Right lobe of liver (tissue), 6 donors: ENCODE results near the gene PTMA. TPM values are rescaled to one million over a fixed set of nuclear protein-coding genes. Genes with fewer than 3 reads are reported as not detected.

ENCODE experiments used
- ATAC-seq, 4 donors: fragments of 200-7000 bp; cut with Tn5 transposase; one replicate each; pipeline ENCODE4 v1.9.1; 2020; ENCODE audit warnings: mild to moderate bottlenecking in 4 of 4, moderate library complexity in 4 of 4
- DNase-seq, 3 donors: peaks; one replicate each; pipeline ENCODE4 v3.0.0-alpha.2; 2020
- H3K27ac ChIP-seq, 3 donors: fragments of 200-600 bp; one replicate each; pipeline ENCODE4 v1.8.0; 2022
- H3K27me3 ChIP-seq, 2 donors: fragments of 200-600 bp; one replicate each; pipeline ENCODE4 v1.8.0; 2022
- H3K36me3 ChIP-seq, 4 donors: fragments of 200-600 bp; sonication (generic) in 1 of 4; one replicate each; pipeline versions ENCODE4 v1.5.1 to v1.8.0; 2017 to 2022; ENCODE audit warnings: control low read depth in 1 of 4
- H3K4me1 ChIP-seq, 4 donors: fragments of 200-600 bp; sonication (generic) in 1 of 4; one replicate each; pipeline versions ENCODE4 v1.5.1 to v1.8.0; 2017 to 2022; ENCODE audit warnings: control low read depth in 1 of 4
- H3K4me3 ChIP-seq, 3 donors: fragments of 200-600 bp; one replicate each; pipeline ENCODE4 v1.8.0; 2022
- H3K9me3 ChIP-seq, 4 donors: fragments of 200-600 bp; sonication (generic) in 1 of 4; one replicate each; pipeline versions ENCODE4 v1.5.1 to v1.8.0; 2017 to 2022; ENCODE audit warnings: control low read depth in 1 of 4
- POLR2A ChIP-seq: fragments of 450-650 bp; IDR thresholded peaks from one replicate; pipeline ENCODE4 v1.6.1; 2017; ENCODE audit warnings: antibody characterized with exemption, mild to moderate bottlenecking
- WGBS: methylation state at CpG from one replicate; pipeline ENCODE4 v1.1.6; 2018; ENCODE audit warnings: low coverage, low lambda C conversion rate; ENCODE audit not compliant: insufficient coverage; ENCODE audit errors: missing lambda C conversion rate; 5-methylcytosine and 5-hydroxymethylcytosine counted together
- intact Hi-C, 2 donors: fragments of 100-400 bp; cut with DNase I; formaldehyde crosslinking; loops; one replicate each; pipeline versions ENCODE4 v1.11.2 to v1.14.1; 2022
- total RNA-seq, 6 experiments: library from RNA; depleted of rRNA in 2 of 6; stranded (reverse); fragments of >200 nt in 2 of 6; fragmentation: NEBNext Ultra II Directional in 3 of 6; extraction: Animal tissue kit (Norgen Biotek cat#: 25700) in 3 of 6; gene quantifications; one replicate each; pipeline versions ENCODE4 v1.1.0 to v1.2.4, GENCODE V29; 2016 to 2023
- TF ChIP-seq, protein P1 (sequence below), 4 donors: fragments of 200-600 bp in 3 of 4; fragments of 450-650 bp in 1 of 4; IDR thresholded peaks; one replicate each; pipeline versions ENCODE4 v1.5.1 to v1.8.0; 2016 to 2022; ENCODE audit warnings: antibody characterized with exemption in 4 of 4, mild to moderate bottlenecking in 2 of 4
- donor health status: DM: no; HTN: yes; CAD: no.
- donor health status: DM: no; HTN: no; CAD: no.
- donor health status: DM: no; HTN: no; CAD: no.
- donor health status: DM: no; HTN: yes; CAD: no.
- donor health status: DM: no; HTN: yes; CAD: no.

PTMA gene
- total RNA-seq, 6 experiments from 2014 or later: 180 to 373 (median 252) TPM

DNA sequence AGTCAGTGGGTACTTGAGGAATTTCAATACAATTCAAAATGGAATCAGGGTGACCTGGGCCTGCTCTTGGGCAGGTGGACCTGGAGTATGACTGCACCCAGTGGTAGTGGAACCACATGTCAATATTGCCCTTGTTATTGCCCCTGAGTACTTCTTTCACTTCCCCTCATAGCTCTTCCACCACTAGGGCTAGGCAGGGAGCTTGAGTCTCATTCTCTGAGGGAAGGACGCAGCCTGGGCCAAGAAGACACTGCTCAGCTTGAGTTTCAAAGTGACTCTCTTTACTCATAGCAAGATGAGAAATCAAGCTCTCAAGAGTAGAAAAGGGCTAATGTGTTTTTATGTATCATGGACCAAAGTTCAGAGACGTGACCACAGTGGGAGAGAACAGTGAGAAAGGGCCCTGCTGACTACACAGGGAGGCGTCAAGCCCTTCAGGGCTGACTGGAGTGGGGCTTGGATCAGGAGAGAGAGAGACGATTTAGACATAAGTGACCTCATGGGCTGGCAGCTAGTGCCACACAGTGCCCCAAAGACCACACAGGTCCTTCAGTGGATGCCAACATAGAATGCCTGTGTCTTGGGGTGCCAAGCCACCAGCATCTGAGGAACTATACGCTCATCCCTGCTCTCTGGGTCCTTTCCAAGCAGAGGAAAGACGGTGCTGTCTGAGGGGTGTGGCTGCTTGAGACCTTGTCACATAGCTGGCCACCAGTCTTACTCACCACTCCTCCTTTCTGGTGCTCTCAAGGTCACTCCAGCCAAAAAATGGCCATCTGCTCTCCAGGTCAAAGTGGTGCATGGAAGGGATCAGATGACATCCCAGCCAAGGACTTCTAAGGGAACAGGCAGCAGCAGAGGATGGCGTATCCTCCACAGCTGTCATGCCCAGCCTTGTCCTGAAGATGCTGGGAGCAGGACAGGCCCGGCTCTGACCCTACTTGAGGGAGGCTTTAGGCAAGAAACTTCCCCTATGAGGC lies 13.0 kb downstream of the PTMA start:
- H3K9me3 ChIP-seq: no peaks in the 10 kb centered on the region
- DNase-seq: peak in 1 of 3 donors; percentile 40
- H3K27me3 ChIP-seq: no peaks in the 10 kb centered on the region
- intact Hi-C loops: no loop called here
- no peaks in the 10 kb centered on the region for H3K4me1 ChIP-seq
- H3K27ac ChIP-seq: no peak overlapping the region
- no peaks in the 10 kb centered on the region for H3K36me3 ChIP-seq
- TF ChIP-seq POLR2A: no peak
- TF ChIP-seq, protein P1, sequence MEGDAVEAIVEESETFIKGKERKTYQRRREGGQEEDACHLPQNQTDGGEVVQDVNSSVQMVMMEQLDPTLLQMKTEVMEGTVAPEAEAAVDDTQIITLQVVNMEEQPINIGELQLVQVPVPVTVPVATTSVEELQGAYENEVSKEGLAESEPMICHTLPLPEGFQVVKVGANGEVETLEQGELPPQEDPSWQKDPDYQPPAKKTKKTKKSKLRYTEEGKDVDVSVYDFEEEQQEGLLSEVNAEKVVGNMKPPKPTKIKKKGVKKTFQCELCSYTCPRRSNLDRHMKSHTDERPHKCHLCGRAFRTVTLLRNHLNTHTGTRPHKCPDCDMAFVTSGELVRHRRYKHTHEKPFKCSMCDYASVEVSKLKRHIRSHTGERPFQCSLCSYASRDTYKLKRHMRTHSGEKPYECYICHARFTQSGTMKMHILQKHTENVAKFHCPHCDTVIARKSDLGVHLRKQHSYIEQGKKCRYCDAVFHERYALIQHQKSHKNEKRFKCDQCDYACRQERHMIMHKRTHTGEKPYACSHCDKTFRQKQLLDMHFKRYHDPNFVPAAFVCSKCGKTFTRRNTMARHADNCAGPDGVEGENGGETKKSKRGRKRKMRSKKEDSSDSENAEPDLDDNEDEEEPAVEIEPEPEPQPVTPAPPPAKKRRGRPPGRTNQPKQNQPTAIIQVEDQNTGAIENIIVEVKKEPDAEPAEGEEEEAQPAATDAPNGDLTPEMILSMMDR (IDR thresholded peaks at IDR 0.05): no peak
- ATAC-seq: peak in 2 of 4 donors; percentile 33 to 65
- no peak overlapping the region for H3K4me3 ChIP-seq
- 75% methylated on average over 2 of the region's 8 CpGs for WGBS

DNA sequence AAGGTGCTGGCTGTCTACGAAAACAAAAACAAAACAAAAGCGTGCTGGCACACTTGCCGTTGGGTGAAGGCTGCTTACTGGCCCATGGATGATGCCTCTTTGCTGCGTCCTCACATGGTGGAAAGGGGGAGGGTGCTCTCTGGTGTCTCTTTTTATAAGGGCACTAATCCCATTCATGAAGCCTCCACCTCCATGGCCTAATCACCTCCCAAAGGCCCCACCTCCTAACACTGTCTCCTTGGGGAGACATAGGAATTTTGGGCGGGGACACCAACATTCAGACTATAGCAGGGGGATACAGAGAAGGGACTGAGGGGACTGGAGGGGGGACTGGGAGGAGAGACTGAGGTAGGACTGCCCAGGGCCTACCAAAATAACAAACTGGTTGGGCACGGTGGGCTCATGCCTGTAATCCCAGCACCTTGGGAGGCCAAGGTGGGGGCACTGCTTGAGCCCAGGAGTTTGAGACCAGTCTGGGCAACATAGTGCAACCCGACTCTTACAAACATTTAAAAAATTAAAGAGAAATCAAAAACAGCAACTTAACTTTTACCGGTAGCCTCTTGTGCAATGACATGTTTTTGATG lies 14.5 kb downstream of the PTMA start:
- H3K9me3 ChIP-seq: no peaks in the 10 kb centered on the region
- no peaks in the 10 kb centered on the region for H3K4me1 ChIP-seq
- no peak for ATAC-seq
- no peak overlapping the region for H3K4me3 ChIP-seq
- H3K27me3 ChIP-seq: no peaks in the 10 kb centered on the region
- TF ChIP-seq, protein P1 (IDR thresholded peaks at IDR 0.05): no peak
- TF ChIP-seq POLR2A: no peak
- H3K36me3 ChIP-seq: no peaks in the 10 kb centered on the region
- H3K27ac ChIP-seq: no peak overlapping the region
- 73% methylated on average over 3 of the region's 8 CpGs for WGBS
- intact Hi-C loops: no loop called here
- DNase-seq: no peak

DNA sequence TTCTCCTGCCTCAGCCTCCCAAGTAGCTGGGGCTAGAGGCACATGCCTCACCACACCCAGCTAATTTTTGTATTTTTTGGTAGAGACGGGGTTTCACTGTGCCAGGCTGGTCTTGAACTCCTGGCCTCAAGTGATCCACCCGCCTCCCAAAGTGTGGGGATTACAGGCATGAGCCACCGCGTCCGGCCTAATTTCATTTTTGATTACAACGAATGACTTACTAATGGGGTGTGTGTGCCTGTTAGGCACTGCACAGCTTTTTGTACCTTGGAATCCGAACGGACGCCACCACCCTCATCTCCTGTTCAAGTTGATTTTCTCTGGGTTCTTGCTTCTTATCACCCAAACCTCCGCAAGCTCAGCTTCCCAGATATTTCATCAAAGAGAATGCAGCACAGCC lies 17.2 kb downstream of the PTMA start:
- H3K9me3 ChIP-seq: no peaks in the 10 kb centered on the region
- 86% methylated on average over 10 of the region's 10 CpGs for WGBS
- H3K4me1 ChIP-seq: no peaks in the 10 kb centered on the region
- no peak for TF ChIP-seq POLR2A
- TF ChIP-seq, protein P1 (IDR thresholded peaks at IDR 0.05): no peak
- no peaks in the 10 kb centered on the region for H3K36me3 ChIP-seq
- intact Hi-C loops: no loop called here
- no peak overlapping the region for H3K27ac ChIP-seq
- H3K4me3 ChIP-seq: no peak overlapping the region
- no peaks in the 10 kb centered on the region for H3K27me3 ChIP-seq
- DNase-seq (no peak), ATAC-seq (no peak)

DNA sequence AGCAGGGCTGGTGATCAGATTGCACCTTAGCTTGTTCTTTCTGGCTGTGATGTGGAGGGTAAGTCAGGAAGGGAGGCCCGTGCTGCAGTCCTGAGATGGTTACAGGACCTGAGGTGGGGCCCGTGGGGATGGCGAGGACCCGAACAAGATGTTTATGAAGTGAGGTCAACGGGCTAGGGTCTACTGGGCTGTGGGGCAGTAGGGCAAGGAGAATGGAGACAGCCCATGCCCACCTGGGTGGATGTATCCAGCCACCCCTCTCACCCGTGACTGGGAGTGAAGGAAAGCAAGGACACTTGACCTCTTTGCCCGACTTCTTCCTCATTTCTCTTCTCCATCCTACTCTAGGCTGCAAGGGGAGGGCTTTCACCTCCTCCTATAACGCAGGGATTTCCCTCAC lies 18.0 kb downstream of the PTMA start:
- DNase-seq (no peak), ATAC-seq (peak in 1 of 4 donors; percentile 20)
- H3K9me3 ChIP-seq: no peaks in the 10 kb centered on the region
- H3K4me1 ChIP-seq: no peaks in the 10 kb centered on the region
- H3K36me3 ChIP-seq: no peaks in the 10 kb centered on the region
- H3K4me3 ChIP-seq: no peak overlapping the region
- no peak for TF ChIP-seq POLR2A
- TF ChIP-seq, protein P1 (IDR thresholded peaks at IDR 0.05): no peak
- no peak overlapping the region for H3K27ac ChIP-seq
- intact Hi-C loops: no loop called here
- WGBS: 60% methylated on average over 4 of the region's 8 CpGs
- no peaks in the 10 kb centered on the region for H3K27me3 ChIP-seq
